GM12878 (cell line): Measurements from ENCODE around the gene COX5A.

Experiments used
- CTCF ChIP-seq, 3 experiments: IDR thresholded peaks in 2 of 3; conservative IDR thresholded peaks in 1 of 3; 2 replicates each; pipeline ENCODE4 v1.5.1; 2011; ENCODE audit warnings: low read depth in 3 of 3, low read length in 3 of 3, mild to moderate bottlenecking in 3 of 3, control low read depth in 2 of 3, moderate library complexity in 2 of 3, inconsistent platforms in 1 of 3, mixed read lengths in 1 of 3; ENCODE audit not compliant: control insufficient read depth in 2 of 3, insufficient read depth in 1 of 3; ENCODE audit errors: extremely low read depth in 1 of 3
- EP300 ChIP-seq, 2 experiments: fragments of 150-350 bp in 1 of 2; IDR thresholded peaks; 2 replicates each; pipeline ENCODE4 v1.6.1; 2011 to 2012; ENCODE audit warnings: low read depth in 2 of 2, low read length in 2 of 2, borderline replicate concordance in 1 of 2, improper control_type of control experiment in 1 of 2, inconsistent platforms in 1 of 2; ENCODE audit not compliant: control insufficient read depth in 1 of 2
- HCFC1 ChIP-seq: fragments of 150-350 bp; IDR thresholded peaks from 2 replicates; pipeline ENCODE4 v1.6.1; 2014; ENCODE audit warnings: low read length
- JUNB ChIP-seq: IDR thresholded peaks from 2 replicates; pipeline ENCODE4 v1.6.1; 2016; ENCODE audit warnings: antibody characterized with exemption, mild to moderate bottlenecking
- POLR2A ChIP-seq: IDR thresholded peaks from 2 replicates; pipeline ENCODE4 v1.6.1; 2011; ENCODE audit warnings: low read depth, mild to moderate bottlenecking, low read length
- RELB ChIP-seq: fragments of 450-650 bp; IDR thresholded peaks from 2 replicates; pipeline ENCODE4 v1.6.1; 2017; ENCODE audit warnings: low read depth, mild to moderate bottlenecking, moderate library complexity
- SIN3A ChIP-seq: IDR thresholded peaks from 2 replicates; pipeline ENCODE4 v1.6.1; 2012; ENCODE audit warnings: low read depth, low read length, improper control_type of control experiment
- STAT3 ChIP-seq: IDR thresholded peaks from 2 replicates; pipeline ENCODE4 v1.6.1; 2011; ENCODE audit warnings: low read depth, low read length, improper control_type of control experiment
- YBX1 ChIP-seq: fragments of 450-650 bp; IDR thresholded peaks from 2 replicates; pipeline ENCODE4 v1.6.1; 2016; ENCODE audit warnings: antibody characterized with exemption
- ZNF274 ChIP-seq: IDR thresholded peaks from one replicate; pipeline ENCODE4 v1.8.0; 2011; ENCODE audit not compliant: insufficient read length, insufficient read depth
- TF ChIP-seq, protein P1 (sequence below): fragments of 450-650 bp; IDR thresholded peaks from 2 replicates; pipeline ENCODE4 v1.6.1; 2016; ENCODE audit warnings: mild to moderate bottlenecking, moderate library complexity, borderline replicate concordance

DNA sequence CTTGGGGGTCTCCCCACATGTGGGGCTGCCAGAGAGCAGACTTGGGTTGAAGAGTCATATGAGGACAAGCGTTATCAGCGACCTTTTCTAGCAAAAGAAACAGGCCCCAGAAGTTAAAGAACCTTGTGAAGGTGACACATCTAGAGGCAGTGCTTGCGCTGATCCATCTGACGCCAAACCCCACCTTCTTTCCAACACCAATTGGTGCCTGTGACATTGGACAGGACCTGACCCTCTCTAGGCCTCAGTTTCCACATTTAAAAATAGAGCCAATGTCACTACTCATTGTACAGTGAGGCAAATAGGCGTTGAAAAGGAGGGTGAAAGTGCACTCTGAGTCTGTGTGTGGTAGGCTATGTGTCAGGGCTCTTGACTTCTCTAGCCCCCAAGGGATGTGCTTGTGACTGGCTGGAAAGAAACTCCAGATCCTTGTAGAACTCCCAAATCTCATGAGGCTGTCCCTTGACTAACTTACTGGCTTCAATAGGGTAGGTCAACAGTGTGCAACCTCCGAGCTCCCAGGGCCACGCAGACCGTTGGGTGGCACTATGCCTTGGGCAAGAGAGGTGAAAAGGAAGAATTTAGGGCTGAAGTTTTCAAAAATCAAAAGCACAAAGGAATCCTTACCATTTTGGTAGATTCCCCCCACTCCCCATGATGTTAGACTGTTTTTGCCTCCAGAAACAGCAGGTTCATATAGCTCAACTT, 30.6 kb downstream of the COX5A start:
- no peak for TF ChIP-seq CTCF (IDR thresholded peaks at IDR 0.05 in 2 of 3, conservative IDR thresholded peaks at IDR 0.05 in 1 of 3; ENCODE audit: control insufficient read depth in 2 of 3, extremely low read depth in 1 of 3, insufficient read depth in 1 of 3, low read depth in 3 of 3, low read length in 3 of 3)
- TF ChIP-seq RELB, result no peak
- TF ChIP-seq EP300 (IDR thresholded peaks at IDR 0.05; ENCODE audit: borderline replicate concordance in 1 of 2, control insufficient read depth in 1 of 2, low read depth in 2 of 2, low read length in 2 of 2), result no peak
- TF ChIP-seq STAT3, result no peak
- TF ChIP-seq SIN3A, result no peak
- no peak for TF ChIP-seq YBX1
- no peak for TF ChIP-seq POLR2A
- TF ChIP-seq JUNB, result no peak
- TF ChIP-seq, protein P1, sequence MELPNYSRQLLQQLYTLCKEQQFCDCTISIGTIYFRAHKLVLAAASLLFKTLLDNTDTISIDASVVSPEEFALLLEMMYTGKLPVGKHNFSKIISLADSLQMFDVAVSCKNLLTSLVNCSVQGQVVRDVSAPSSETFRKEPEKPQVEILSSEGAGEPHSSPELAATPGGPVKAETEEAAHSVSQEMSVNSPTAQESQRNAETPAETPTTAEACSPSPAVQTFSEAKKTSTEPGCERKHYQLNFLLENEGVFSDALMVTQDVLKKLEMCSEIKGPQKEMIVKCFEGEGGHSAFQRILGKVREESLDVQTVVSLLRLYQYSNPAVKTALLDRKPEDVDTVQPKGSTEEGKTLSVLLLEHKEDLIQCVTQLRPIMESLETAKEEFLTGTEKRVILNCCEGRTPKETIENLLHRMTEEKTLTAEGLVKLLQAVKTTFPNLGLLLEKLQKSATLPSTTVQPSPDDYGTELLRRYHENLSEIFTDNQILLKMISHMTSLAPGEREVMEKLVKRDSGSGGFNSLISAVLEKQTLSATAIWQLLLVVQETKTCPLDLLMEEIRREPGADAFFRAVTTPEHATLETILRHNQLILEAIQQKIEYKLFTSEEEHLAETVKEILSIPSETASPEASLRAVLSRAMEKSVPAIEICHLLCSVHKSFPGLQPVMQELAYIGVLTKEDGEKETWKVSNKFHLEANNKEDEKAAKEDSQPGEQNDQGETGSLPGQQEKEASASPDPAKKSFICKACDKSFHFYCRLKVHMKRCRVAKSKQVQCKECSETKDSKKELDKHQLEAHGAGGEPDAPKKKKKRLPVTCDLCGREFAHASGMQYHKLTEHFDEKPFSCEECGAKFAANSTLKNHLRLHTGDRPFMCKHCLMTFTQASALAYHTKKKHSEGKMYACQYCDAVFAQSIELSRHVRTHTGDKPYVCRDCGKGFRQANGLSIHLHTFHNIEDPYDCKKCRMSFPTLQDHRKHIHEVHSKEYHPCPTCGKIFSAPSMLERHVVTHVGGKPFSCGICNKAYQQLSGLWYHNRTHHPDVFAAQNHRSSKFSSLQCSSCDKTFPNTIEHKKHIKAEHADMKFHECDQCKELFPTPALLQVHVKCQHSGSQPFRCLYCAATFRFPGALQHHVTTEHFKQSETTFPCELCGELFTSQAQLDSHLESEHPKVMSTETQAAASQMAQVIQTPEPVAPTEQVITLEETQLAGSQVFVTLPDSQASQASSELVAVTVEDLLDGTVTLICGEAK, result peak; percentile 47; the same call in 1 of the 2 replicates
- TF ChIP-seq ZNF274, result no peak
- no peak for TF ChIP-seq HCFC1
